OCI-LY1 (cell line): ENCODE measurements around the gene PCNX2.

Experiments
- H2AFZ ChIP-seq: fragments of 200-600 bp; sonication (generic), shearing (Covaris generic); 2 replicates; pipeline ENCODE4 v1.6.0; 2014; ENCODE audit warnings: antibody characterized with exemption, mild to moderate bottlenecking, low read length
- H3F3A ChIP-seq: fragments of 200-600 bp; sonication (generic), shearing (Covaris generic); 2 replicates; pipeline ENCODE4 v1.6.0; 2014; ENCODE audit warnings: mild to moderate bottlenecking, antibody characterized with exemption, low read length, moderate library complexity; ENCODE audit not compliant: insufficient read depth
- H3K27ac ChIP-seq: fragments of 200-600 bp; sonication (generic); 2 replicates; pipeline ENCODE4 v1.5.1; 2014; ENCODE audit warnings: low read length, mixed run types, mild to moderate bottlenecking, low read depth; ENCODE audit not compliant: poor library complexity, severe bottlenecking
- H3K27me3 ChIP-seq: fragments of 200-600 bp; sonication (generic); 2 replicates; pipeline ENCODE4 v1.6.0; 2014; ENCODE audit warnings: antibody characterized with exemption, mild to moderate bottlenecking, low read length, moderate library complexity; ENCODE audit not compliant: insufficient read depth
- H3K36me3 ChIP-seq: fragments of 200-600 bp; sonication (generic); 2 replicates; pipeline ENCODE4 v1.6.1; 2014; ENCODE audit warnings: mild to moderate bottlenecking, antibody characterized with exemption, low read length, moderate library complexity, mixed read lengths; ENCODE audit not compliant: insufficient read depth
- H3K4me1 ChIP-seq: fragments of 200-600 bp; sonication (generic); 2 replicates; pipeline ENCODE4 v1.5.1; 2014; ENCODE audit warnings: mild to moderate bottlenecking, low read length, moderate library complexity; ENCODE audit not compliant: insufficient read depth, severe bottlenecking
- H3K4me2 ChIP-seq: fragments of 200-600 bp; sonication (generic), shearing (Covaris generic); 2 replicates; pipeline ENCODE4 v1.6.1; 2014; ENCODE audit warnings: low read length
- H3K4me3 ChIP-seq: fragments of 200-600 bp; sonication (generic); 2 replicates; pipeline ENCODE4 v1.5.1; 2014; ENCODE audit warnings: low read length, low read depth, mild to moderate bottlenecking, mixed read lengths; ENCODE audit not compliant: poor library complexity, severe bottlenecking
- H3K79me2 ChIP-seq: fragments of 200-600 bp; shearing (Covaris generic); 2 replicates; pipeline ENCODE4 v1.6.1; 2016; ENCODE audit warnings: mixed run types, low read length, mixed read lengths; ENCODE audit not compliant: insufficient read depth
- H3K9ac ChIP-seq: fragments of 200-600 bp; sonication (generic), shearing (Covaris generic); 2 replicates; pipeline ENCODE4 v1.6.1; 2014; ENCODE audit warnings: mild to moderate bottlenecking, low read length, mixed read lengths
- H3K9me2 ChIP-seq: fragments of 200-600 bp; sonication (generic), shearing (Covaris generic); 2 replicates; pipeline ENCODE4 v1.6.1; 2014; ENCODE audit warnings: low read depth, mild to moderate bottlenecking, low read length, mixed read lengths
- H3K9me3 ChIP-seq: fragments of 200-600 bp; shearing (Covaris generic); 2 replicates; pipeline ENCODE4 v1.6.1; 2014; ENCODE audit warnings: low read length, mixed read lengths
- H4K20me1 ChIP-seq: fragments of 200-600 bp; sonication (generic), shearing (Covaris generic); 2 replicates; pipeline ENCODE4 v1.6.0; 2016; ENCODE audit warnings: mild to moderate bottlenecking, low read length; ENCODE audit not compliant: insufficient read depth
- CTCF ChIP-seq: fragments of 200-600 bp; sonication (generic), shearing (Covaris generic); IDR thresholded peaks from 2 replicates; pipeline ENCODE4 v1.5.1; 2017; ENCODE audit warnings: mild to moderate bottlenecking, antibody characterized with exemption, low read length, moderate library complexity, mixed read lengths
- EZH2 ChIP-seq: fragments of 200-600 bp; sonication (generic), shearing (Covaris generic); IDR thresholded peaks from 2 replicates; pipeline ENCODE4 v1.8.0; 2017; ENCODE audit warnings: borderline replicate concordance, mixed run types, mild to moderate bottlenecking, antibody characterized with exemption, low read length, moderate library complexity, mixed read lengths

PCNX2 gene

DNA sequence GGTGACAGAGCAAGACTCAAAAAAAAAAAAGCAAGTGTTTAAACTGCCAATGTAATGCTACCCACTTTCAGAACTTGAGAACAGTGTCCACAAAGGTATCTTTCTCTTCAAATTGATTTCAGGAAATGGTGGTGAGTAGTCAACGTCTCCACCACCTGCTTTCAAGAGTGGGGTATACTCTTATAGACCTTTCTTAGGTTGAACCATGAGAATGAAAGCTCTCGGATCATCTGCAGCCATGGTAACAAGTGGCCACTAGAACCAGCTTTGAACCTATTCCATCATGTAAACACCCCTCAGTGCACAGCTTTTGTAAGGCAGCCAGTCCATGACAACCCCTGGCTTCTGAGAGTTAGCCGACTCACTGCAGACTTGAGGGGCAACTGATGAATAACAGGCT is 237.7 kb downstream of the PCNX2 start:
- H3K79me2 ChIP-seq, result no peaks in the 10 kb centered on the region
- no peaks in the 10 kb centered on the region for H4K20me1 ChIP-seq
- no peak overlapping the region for H3K4me2 ChIP-seq
- H3K27ac ChIP-seq, result no peak overlapping the region
- no peaks in the 10 kb centered on the region for H3K36me3 ChIP-seq
- no peak overlapping the region for H3K4me3 ChIP-seq
- no peaks in the 10 kb centered on the region for H3K4me1 ChIP-seq
- no peak for TF ChIP-seq EZH2
- no peak for TF ChIP-seq CTCF
- no peaks in the 10 kb centered on the region for H3K9me3 ChIP-seq
- no peak overlapping the region for H3K9ac ChIP-seq
- H3K9me2 ChIP-seq, result no peaks in the 10 kb centered on the region
- no peaks in the 10 kb centered on the region for H3K27me3 ChIP-seq
- no peaks in the 10 kb centered on the region for H3F3A ChIP-seq
- no peak overlapping the region for H2AFZ ChIP-seq

DNA sequence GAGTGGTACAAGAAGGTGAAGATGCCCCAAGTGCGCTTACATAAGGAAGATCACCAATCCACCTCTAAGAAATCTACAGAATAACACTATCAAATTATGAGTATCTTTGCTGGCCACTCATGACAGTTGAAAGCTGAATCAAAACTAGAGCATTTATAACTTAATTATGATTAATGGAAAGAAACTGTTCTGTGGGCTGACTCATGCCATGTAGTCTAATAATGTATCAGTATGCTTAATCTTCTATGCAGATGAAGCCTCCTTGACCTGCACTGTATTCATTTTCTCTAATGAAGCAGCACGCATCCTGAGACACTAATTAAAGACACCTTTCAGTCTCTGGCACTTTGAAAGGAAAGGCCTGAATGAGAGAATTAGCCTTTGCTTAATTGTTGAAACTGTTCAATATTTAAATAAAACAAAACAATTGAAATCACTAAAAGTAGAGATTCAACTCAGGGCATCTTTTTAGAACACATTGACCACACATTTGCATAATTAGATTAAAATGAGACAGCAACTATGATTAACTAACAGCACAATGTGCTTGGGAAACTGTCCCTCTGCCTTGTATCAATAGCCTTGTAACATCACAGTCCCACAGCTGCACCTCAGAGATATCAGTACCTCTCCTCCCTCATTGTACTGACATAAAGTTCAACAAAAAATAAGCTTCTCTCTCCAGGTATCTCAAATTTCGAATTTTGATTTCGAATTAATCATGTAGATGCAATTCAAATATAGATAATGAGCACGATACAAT is 239.5 kb downstream of the PCNX2 start:
- Histone ChIP-seq H3K9ac (no peak overlapping the region), H3K4me1 (no peaks in the 10 kb centered on the region), H3K4me3 (no peak overlapping the region), H4K20me1 (no peaks in the 10 kb centered on the region), H3K4me2 (no peak overlapping the region), H3K9me3 (no peaks in the 10 kb centered on the region), H3K27me3 (no peaks in the 10 kb centered on the region), H3K79me2 (no peaks in the 10 kb centered on the region), H2AFZ (no peak overlapping the region), H3K36me3 (no peaks in the 10 kb centered on the region), H3F3A (no peaks in the 10 kb centered on the region), H3K9me2 (no peaks in the 10 kb centered on the region), H3K27ac (no peak overlapping the region)
- no peak for TF ChIP-seq CTCF
- no peak for TF ChIP-seq EZH2

DNA sequence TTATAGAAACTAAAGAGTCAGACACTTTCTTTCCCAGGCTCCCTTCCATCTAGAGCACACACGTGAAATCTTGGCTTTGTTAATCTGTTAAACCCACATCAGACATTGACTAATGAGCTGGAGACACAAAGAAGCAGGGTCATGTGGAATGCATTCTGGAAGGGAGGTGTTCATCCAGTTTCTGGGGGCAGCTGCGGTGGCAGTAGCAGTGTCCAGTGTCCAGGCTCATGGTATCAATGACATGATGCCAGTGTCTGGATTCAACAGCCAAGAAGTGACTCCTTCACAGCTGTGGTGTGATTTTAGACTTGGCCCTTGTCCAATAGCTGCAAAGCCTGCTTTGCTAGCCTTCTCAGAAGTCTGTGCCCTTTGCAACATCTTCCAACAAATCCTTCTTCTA is 249.9 kb downstream of the PCNX2 start:
- Histone ChIP-seq H3K79me2 (no peaks in the 10 kb centered on the region), H3K4me2 (no peak overlapping the region), H3K36me3 (no peaks in the 10 kb centered on the region), H3K4me1 (no peaks in the 10 kb centered on the region), H3K9ac (no peak overlapping the region), H3K9me3 (no peaks in the 10 kb centered on the region), H3F3A (no peaks in the 10 kb centered on the region), H3K4me3 (no peak overlapping the region), H3K27ac (no peak overlapping the region), H3K27me3 (no peaks in the 10 kb centered on the region), H3K9me2 (no peaks in the 10 kb centered on the region), H2AFZ (no peak overlapping the region), H4K20me1 (no peaks in the 10 kb centered on the region)
- TF ChIP-seq CTCF (no peak), EZH2 (no peak)
